IPS DF 6.9 (cell line): Measurements from ENCODE around the gene EPHB1.
"Not testable (repeated sequence)": the region's sequence is repeated elsewhere in the genome, so short reads cannot be mapped to it uniquely, and the experiment has no call there.

Source experiments
- DNase-seq: peaks from one replicate; pipeline ENCODE4 v3.0.0-alpha.2; 2013; ENCODE audit warnings: low read depth, low spot score
- H3K27ac ChIP-seq: one replicate; pipeline ENCODE4 v1.5.1; 2013; ENCODE audit warnings: low read length, control low read depth
- H3K27me3 ChIP-seq: 2 replicates; pipeline ENCODE4 v1.6.1; 2013; ENCODE audit warnings: mild to moderate bottlenecking, low read length; ENCODE audit not compliant: control insufficient read depth, insufficient read depth
- H3K36me3 ChIP-seq: 2 replicates; pipeline ENCODE4 v1.6.1; 2013; ENCODE audit warnings: low read length; ENCODE audit not compliant: control insufficient read depth, insufficient read depth
- H3K4me1 ChIP-seq: 2 replicates; pipeline ENCODE4 v1.6.1; 2013; ENCODE audit warnings: low read length; ENCODE audit not compliant: control insufficient read depth, insufficient read depth
- H3K4me3 ChIP-seq: 2 replicates; pipeline ENCODE4 v1.5.1; 2013; ENCODE audit warnings: mild to moderate bottlenecking, low read length
- H3K9me3 ChIP-seq: 2 replicates; pipeline ENCODE4 v1.6.1; 2013; ENCODE audit warnings: low read length, inconsistent platforms; ENCODE audit not compliant: control insufficient read depth, insufficient read depth
- whole genome bisulfite sequencing: extraction: QIAGEN DNeasy Blood & Tissue Kit; methylation state at CpG from one replicate; pipeline ENCODE4 v1.1.7; 2013; ENCODE audit warnings: mixed read lengths, missing lambda C conversion rate; ENCODE audit not compliant: insufficient read length, insufficient coverage; 5-methylcytosine and 5-hydroxymethylcytosine counted together

The EPHB1 gene

GRCh38 chr3:134776518-134776917, 18.5 kb upstream of the EPHB1 start:
- no peaks in the 10 kb centered on the region for H3K9me3 ChIP-seq
- no peaks in the 10 kb centered on the region for H3K36me3 ChIP-seq
- H3K4me1 ChIP-seq, result no peaks in the 10 kb centered on the region
- no peak for DNase-seq
- H3K27ac ChIP-seq, result no peak overlapping the region
- no peak overlapping the region for H3K4me3 ChIP-seq
- H3K27me3 ChIP-seq, result no peaks in the 10 kb centered on the region
- WGBS, result no CpG with 5 or more reads among the region's 1 CpG

GRCh38 chr3:134777341-134777740, 17.7 kb upstream of the EPHB1 start:
- H3K27me3 ChIP-seq, result no peaks in the 10 kb centered on the region
- no peak overlapping the region for H3K4me3 ChIP-seq
- DNase-seq, result no peak
- no peaks in the 10 kb centered on the region for H3K4me1 ChIP-seq
- no peaks in the 10 kb centered on the region for H3K36me3 ChIP-seq
- no CpG with 5 or more reads among the region's 5 CpGs for WGBS
- no peaks in the 10 kb centered on the region for H3K9me3 ChIP-seq
- H3K27ac ChIP-seq, result no peak overlapping the region

- not testable (repeated sequence) for H3K27ac ChIP-seq, H3K9me3 ChIP-seq, H3K4me1 ChIP-seq, H3K4me3 ChIP-seq, H3K36me3 ChIP-seq, H3K27me3 ChIP-seq, DNase-seq
- WGBS, result no CpG with 5 or more reads among the region's 4 CpGs
Measured at GRCh38 chr3:134788283-134788682, 6.8 kb upstream of the EPHB1 start.

GRCh38 chr3:134790065-134790464, 5.0 kb upstream of the EPHB1 start:
- no CpG with 5 or more reads among the region's 2 CpGs for WGBS
- Histone ChIP-seq H3K36me3 (no peaks in the 10 kb centered on the region), H3K27me3 (no peaks in the 10 kb centered on the region), H3K4me3 (no peak overlapping the region), H3K4me1 (no peaks in the 10 kb centered on the region), H3K9me3 (no peaks in the 10 kb centered on the region), H3K27ac (no peak overlapping the region)
- DNase-seq, result no peak

GRCh38 chr3:134791992-134792391, 3.1 kb upstream of the EPHB1 start:
- DNase-seq, result no peak
- H3K27me3 ChIP-seq, result peaks cover 9% of the 10 kb centered on the region
- no peak overlapping the region for H3K4me3 ChIP-seq
- no peaks in the 10 kb centered on the region for H3K4me1 ChIP-seq
- no peak overlapping the region for H3K27ac ChIP-seq
- no peaks in the 10 kb centered on the region for H3K36me3 ChIP-seq
- WGBS, result no CpG with 5 or more reads among the region's 8 CpGs
- H3K9me3 ChIP-seq, result no peaks in the 10 kb centered on the region

DNA sequence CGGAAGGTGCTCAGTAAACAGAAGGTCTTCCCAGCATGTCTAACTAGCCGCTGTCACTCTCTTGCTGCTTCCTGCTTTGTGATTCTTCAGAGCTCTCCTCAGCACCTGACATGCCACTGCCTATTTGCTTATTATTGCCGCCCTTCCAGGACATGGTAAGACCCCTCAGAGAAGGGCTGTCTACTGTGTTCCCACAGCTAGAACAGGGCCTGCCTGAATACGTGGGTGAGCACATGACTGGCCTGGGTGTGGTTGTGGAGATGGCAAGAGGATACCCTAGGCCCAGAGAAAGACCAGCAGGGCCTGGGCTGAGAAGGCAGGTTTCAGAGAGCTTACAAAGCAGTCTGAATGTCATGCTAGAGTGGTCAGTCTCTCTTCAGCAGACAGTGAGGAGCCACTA, 2.4 kb upstream of the EPHB1 start:
- no CpG with 5 or more reads among the region's 4 CpGs for WGBS
- no peak overlapping the region for H3K27ac ChIP-seq
- peaks cover 17% of the 10 kb centered on the region for H3K27me3 ChIP-seq
- no peaks in the 10 kb centered on the region for H3K36me3 ChIP-seq
- no peak overlapping the region for H3K4me3 ChIP-seq
- no peak for DNase-seq
- H3K9me3 ChIP-seq, result no peaks in the 10 kb centered on the region
- no peaks in the 10 kb centered on the region; the same call in 1 of the 2 replicates for H3K4me1 ChIP-seq

DNA sequence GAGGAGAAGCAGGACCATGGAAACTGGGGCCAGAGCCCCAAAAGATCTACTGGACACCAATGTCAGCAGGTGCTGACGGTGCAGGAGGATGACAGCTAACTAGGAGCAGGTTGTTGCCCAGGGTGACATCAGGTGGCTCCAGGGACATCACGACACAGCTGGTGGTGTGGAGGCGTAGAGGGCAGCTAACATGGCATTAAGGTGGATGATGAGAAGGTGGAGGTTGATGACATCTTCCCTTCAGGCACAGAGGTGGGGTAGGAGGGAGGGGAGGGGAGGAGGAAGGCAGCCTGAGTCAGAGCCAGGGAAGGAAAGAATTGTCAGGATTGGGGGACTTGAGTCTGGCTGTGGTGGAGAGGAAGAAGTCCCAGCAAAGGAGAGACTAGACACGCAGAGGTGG, 1.5 kb upstream of the EPHB1 start:
- no peaks in the 10 kb centered on the region for H3K9me3 ChIP-seq
- WGBS, result no CpG with 5 or more reads among the region's 4 CpGs
- no peaks in the 10 kb centered on the region for H3K36me3 ChIP-seq
- no peaks in the 10 kb centered on the region; the same call in none of the 2 replicates for H3K4me1 ChIP-seq
- no peak overlapping the region for H3K4me3 ChIP-seq
- H3K27ac ChIP-seq, result no peak overlapping the region
- peaks cover 21% of the 10 kb centered on the region for H3K27me3 ChIP-seq
- no peak for DNase-seq

GRCh38 chr3:134794323-134794722, 737 bp upstream of the EPHB1 start:
- Histone ChIP-seq H3K36me3 (no peaks in the 10 kb centered on the region), H3K4me1 (no peaks in the 10 kb centered on the region; the same call in none of the 2 replicates), H3K4me3 (no peak overlapping the region), H3K9me3 (no peaks in the 10 kb centered on the region), H3K27ac (no peak overlapping the region), H3K27me3 (peaks cover 21% of the 10 kb centered on the region)
- DNase-seq, result no peak
- WGBS, result no CpG with 5 or more reads among the region's 9 CpGs

GRCh38 chr3:134795746-134796280, 753 bp downstream of the EPHB1 start:
- Histone ChIP-seq H3K4me1 (no peaks in the 10 kb centered on the region; the same call in none of the 2 replicates), H3K4me3 (peak overlapping the region; percentile 59; the same call in 1 of the 2 replicates), H3K27me3 (peaks cover 21% of the 10 kb centered on the region), H3K27ac (no peak overlapping the region), H3K9me3 (no peaks in the 10 kb centered on the region), H3K36me3 (no peaks in the 10 kb centered on the region)
- DNase-seq, result no peak
- no CpG with 5 or more reads among the region's 50 CpGs for WGBS

- no CpG with 5 or more reads among the region's 61 CpGs for WGBS
- H3K27me3 ChIP-seq, result peaks cover 21% of the 10 kb centered on the region
- no peak for DNase-seq
Measured at GRCh38 chr3:134796281-134797056, 1.4 kb downstream of the EPHB1 start.

More at GRCh38 chr3:134796281-134797056, 1.4 kb downstream of the EPHB1 start:
- H3K27ac ChIP-seq, result no peak overlapping the region
- no peaks in the 10 kb centered on the region for H3K36me3 ChIP-seq
- H3K9me3 ChIP-seq, result no peaks in the 10 kb centered on the region
- H3K4me3 ChIP-seq, result peak overlapping the region; percentile 59; the same call in 1 of the 2 replicates
- H3K4me1 ChIP-seq, result no peaks in the 10 kb centered on the region; the same call in none of the 2 replicates
